GM18907 (cell line): Measurements from ENCODE around the gene KIF2C.
"Not testable (repeated sequence)": the region's sequence is repeated elsewhere in the genome, so short reads cannot be mapped to it uniquely, and the experiment has no call there.

Experiments used
- ATAC-seq: cut with Tn5 transposase; IDR thresholded peaks from one replicate; pipeline ENCODE4 v1.9.1; 2021; ENCODE audit warnings: mild to moderate bottlenecking, moderate library complexity; ENCODE audit not compliant: unreplicated experiment

Gene KIF2C

DNA sequence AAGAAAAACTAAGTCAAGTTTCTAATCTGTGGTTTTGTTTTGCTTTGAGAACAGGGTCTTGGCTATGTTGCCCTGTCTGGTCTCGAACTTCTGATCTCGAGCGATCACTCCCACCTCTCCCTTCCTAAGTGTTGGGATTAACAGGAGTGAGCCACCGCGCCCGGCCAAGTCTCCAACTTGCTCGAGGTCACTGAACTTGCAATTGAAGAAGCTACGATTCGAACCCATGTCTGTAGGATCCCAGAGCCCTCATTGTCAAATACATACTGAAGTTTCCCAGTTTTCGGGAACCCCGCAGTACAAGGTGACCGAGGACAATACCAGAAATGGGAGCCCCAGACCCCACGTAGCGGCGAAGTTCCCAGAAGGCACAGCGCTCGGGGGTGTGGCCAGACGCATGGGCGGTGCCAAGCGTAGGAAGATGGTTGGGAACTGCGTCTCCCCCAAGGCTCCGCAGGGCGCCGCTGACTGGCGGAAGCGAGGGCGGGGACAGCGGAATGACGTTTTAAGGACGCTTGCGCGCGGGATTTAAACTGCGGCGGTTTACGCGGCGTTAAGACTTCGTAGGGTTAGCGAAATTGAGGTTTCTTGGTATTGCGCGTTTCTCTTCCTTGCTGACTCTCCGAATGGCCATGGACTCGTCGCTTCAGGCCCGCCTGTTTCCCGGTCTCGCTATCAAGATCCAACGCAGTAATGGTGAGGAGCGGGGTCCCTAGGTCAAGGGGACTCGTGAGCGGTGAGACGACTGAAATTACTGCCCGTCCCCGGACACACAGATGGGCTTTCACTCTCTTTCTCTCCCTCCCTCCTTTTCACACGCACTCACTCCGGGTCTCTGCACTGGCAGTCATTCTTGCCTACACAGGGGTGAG lies at the start of gene KIF2C:
TSS of gene KIF2C (plus strand) at position 531 of the 872 bp plus-strand sequence. CDS start at position 627, 96 bp downstream.
- peak; percentile 96 for ATAC-seq

DNA sequence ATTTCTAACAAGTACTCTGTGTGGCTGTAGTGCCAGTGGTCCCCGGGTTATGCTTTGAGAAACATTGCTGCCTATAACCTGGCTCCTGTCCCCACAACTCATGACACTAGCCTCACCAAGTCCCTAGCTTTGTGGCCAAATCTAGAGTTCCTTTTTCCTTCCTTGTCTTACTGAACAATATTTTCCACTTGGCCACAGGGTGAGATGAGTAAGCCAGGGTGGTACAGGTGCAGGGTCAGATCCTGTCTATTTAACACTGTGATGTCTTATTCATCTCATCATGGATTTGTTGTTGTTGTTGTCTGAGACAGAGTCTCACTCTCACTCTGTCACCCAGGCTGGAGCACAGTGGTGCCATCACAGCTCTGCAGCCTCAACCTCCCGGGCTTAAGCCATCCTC lies 46.5 kb upstream of the KIF2C start:
- ATAC-seq = no peak

- ATAC-seq = no peak
Measured at GRCh38 chr1:44693900-44694299, 45.7 kb upstream of the KIF2C start.

DNA sequence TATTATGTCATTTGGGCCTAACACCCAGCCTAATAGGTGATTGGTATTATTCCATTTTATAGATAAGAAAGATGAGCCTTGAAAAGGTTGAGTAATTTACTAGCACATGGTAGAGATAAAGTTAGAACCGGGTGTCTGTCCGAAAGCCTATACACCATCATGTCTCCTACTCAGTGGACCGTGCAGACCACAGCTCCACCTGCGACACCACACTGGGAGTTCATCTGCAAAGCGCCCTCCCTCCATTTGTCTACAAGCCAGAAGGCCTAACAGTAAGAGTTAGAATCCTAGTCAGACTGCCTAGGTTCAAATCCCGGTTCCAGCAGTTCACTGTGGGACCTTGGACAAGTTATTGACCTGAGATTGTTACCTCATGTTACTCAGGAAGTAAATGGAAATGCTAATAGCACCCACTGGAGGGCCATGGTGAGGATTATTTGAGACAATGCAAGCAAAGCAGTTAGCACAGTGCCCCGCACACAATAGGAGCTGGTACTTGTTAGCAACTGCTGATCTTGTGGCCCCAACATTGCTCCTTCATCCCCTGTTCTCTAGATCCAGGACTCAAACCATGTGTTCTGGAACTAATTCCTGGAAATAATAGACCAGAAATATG lies 44.7 kb upstream of the KIF2C start:
- peak; percentile 50 for ATAC-seq

GRCh38 chr1:44695671-44696070 lies 44.0 kb upstream of the KIF2C start:
- ATAC-seq = no peak

DNA sequence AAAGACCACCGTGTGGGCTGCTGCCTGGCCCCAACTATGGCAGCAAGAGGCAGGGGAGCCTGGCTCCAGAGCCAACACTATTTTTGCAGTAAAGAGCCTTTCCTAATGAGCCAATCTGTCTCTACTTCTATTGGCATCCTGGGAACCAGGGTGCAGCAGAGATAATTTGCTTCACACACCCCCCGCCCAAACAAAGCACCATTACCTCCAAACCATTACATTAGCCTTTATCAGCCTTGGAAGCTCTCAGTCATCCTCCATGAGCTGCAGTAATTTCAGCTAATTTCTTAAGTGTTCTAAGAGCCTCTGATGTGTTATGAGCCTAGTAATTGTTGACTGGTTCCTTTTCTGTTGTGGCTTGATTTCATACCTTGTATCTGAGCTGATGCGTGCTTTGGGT lies 43.5 kb upstream of the KIF2C start:
- ATAC-seq = no peak

DNA sequence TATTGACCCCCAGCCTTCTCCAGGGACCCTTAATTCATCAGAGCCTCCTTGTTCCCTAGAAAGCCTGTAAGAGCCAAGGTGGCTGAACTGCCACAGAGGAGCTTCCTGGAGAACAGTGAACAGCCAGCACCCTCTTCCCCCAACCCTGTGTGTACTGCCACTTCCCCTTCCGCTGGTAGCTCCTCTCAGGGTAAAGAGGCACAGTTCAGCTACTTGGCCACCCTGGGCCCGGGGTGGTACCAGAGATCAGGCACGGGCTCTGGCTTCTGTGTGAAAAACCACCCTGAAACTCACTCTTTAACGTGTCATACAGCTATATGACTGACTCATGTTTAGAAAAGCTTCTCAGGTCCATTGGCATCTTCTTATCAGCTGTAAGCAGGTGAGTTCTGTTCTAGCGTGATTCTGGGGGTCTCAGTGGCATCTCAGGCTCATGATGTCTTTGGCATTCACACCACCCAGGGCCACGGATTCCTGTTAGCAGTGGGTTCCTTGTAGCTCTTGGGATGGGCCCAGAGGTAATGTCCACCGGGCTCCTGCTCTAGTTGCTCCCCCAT lies 42.8 kb upstream of the KIF2C start:
- ATAC-seq = peak; percentile 65

DNA sequence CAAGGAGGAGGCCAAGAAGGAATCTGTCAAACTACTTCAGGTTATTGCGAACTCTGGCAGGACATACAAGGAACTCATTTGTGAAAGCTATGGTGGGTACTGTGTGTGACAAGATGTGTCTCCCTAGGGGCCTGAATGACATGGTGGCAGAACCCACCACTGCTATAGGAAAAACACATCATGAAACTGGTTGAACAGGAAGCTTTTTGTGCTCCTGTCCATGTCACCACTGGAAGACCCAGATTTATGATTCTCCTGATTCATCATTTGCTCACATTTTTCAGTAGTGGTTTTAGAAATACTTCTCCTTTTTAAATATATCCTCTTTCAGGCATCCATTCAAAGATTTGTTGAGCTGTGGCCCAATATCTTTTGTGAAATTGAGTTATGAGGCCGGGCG lies 41.5 kb upstream of the KIF2C start:
- ATAC-seq = no peak

DNA sequence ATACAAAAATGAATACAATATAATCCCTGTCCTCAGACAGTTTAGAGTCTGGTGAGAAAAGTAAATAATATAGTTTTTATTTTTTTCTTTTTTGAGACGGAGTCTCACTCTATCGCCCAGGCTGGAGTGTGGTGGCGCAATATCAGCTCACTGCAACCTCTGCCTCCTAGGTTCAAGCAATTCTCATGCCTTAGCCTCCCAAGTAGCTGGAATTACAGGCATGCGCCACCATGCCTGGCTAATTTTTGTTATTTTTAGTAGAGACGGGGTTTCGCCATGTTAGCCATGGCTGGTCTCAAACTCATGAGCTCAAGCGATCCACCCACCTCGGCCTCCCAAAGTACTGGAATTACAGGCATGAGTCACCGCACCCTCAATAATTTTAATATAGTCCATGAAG lies 40.3 kb upstream of the KIF2C start:
- not testable (repeated sequence) for ATAC-seq

GRCh38 chr1:44700573-44700972 lies 39.1 kb upstream of the KIF2C start:
- ATAC-seq = no peak

DNA sequence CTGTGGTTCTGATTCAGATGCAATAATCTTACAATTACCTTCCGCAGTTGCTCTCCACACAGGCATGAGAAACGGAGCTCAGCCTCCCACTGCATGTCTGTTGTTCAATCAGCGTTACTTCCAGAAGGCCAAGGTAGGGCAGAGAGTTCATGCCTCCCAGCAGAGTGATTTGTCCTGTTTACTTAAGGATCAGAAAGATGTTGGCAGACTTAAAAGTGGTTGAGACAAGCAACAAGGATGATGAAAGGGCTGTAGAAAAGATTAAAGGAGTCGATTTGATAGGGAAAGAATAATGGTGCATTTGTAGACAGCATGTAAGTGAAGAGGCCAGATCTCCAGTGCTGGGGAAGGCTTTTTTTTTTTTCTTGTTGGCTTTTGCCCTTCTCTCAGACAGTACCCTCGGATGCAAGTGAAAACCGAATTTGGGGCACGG lies 38.5 kb upstream of the KIF2C start:
- no peak for ATAC-seq

DNA sequence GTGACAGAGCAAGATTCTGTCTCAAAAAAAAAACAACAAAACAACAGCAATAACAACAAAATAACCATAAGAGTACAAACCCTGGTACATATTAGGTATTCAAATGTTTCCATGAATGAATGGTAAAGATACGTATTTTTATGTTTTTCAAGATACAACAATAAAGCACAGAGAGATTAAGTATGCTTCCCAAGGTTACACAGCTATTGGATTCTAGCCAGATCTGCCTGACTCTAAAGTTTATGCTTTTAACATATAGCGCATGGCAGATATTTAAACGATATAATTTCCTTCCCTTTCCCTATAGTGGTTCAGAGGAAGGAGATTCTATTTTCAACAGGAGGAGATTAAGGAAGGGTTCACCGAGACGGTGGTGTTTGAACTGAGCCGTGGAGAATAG lies 34.2 kb upstream of the KIF2C start:
- ATAC-seq = no peak

GRCh38 chr1:44705938-44706337 lies 33.7 kb upstream of the KIF2C start:
- no peak for ATAC-seq

GRCh38 chr1:44707112-44707881 lies 32.3 kb upstream of the KIF2C start:
- no peak for ATAC-seq

DNA sequence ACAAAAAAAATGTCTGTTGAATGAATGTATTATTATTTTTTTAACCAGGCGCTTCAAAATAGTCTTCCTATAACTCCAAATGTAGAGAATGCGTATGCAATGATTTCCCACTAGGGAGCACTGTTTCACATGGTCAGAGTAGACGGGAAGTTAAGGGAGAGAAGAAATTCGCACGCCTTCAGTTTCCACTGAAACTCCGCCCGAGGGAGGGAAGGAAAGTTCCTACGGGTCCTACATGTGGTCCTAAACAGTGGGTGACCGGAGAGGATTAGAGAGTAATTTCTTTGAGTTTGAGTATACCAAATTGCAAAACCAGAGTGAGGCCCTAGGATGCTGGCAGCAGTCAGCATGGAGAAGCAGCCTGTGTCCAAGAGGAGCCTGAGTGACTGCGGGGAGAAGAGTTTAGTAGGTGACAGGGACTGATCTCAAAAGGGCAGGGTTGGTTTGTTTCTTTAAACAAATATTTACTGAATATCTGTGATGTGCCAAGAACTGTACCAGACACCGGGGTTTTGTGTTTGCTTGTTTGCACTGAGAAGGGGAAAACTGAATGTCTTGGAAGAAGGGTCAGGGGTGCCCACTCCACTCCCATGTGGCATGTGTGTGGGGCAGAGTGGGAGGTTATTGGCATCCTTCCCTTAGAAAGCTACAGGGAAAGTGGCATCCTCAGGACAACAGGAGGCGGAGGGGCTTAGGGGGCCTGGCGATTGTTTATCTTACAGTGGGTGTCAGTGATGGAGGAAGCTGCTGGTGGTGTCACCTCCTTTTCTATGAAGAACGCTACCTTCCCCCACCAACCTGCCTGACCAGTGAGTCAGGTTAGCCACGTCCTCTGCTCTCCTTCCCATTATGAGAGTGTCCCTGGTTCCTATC lies 31.4 kb upstream of the KIF2C start:
- no peak for ATAC-seq

DNA sequence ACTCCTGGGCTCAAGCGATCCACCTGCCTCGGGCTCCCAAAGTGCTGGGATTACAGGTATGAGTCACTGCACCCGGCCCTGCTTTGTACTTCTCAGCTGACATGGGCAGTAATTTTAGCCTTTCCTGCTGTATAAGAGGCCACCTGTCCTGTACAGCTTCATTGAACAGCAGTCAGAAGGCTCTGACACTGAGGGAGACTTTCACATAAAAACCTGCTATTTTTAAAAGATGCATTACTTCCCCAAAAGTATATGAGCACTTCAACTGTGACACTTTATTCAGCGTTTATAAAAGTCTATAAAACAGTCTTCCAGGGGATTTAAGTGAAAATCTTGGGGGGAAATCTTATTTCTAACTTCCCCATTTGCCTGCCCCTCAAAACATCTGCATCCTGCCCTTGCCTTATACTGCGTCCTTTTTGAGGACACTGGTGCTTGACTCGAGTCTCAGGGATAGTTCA lies 26.3 kb upstream of the KIF2C start:
- no peak for ATAC-seq

- no peak for ATAC-seq
Measured at GRCh38 chr1:44714532-44714931, 25.1 kb upstream of the KIF2C start.

DNA sequence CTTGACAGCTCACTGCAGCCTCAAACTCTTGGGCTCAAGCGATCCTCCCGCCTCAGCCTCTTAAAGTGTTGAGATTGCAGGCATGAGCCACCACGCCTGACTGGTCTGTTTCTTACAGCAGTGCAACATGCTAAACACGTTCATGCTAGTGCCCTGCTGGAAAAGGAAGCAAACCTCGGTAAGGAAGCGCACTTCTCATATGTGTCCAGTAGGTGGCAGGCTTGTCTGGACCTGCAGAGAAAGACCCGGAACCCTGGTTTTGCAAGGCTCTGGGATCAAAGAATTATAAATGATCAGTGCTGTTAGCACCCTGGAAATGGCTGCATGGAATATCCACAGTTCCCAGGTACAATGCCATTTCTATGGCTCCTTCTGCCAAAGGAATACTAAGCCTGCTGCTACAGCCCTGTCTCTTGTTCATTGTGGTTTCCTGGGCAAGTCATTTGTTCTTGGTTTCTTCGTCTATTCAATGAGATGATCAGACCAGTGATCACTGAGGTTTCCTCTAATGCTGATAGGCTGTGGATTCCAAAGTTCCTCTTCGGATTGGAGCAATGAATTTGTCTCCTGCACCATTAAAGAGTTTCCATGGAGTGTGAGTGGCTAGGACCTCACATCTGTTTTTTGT lies 24.6 kb upstream of the KIF2C start:
- peak; percentile 51 for ATAC-seq

DNA sequence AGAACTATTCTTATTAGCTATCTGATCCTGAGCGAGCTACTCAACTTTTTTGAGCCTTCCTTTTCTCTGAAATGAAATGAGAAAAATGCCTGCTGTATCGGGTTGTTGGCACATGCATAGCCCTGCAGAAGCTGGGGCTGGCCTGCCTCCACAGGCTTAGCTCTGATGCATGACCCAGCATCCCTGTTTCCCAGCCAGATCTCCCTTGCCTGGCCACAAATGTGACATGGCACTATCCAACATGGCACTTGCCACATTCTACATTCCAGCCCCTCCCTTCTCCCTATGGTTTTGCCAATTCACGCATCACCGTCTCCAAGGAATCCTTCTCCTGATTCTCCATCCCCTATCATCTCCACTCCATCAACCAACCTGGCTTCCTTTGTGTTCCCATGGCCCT lies 22.5 kb upstream of the KIF2C start:
- no peak for ATAC-seq

- no peak for ATAC-seq
Measured at GRCh38 chr1:44717653-44718052, 22.0 kb upstream of the KIF2C start.
